Endothelial cell of umbilical vein (primary cell): ENCODE data around the gene TSPAN9. TPM values are rescaled to one million over a fixed set of nuclear protein-coding genes. Genes with fewer than 3 reads are reported as not detected.

Experiments used
- BruUV-seq: library from RNA; stranded (reverse); fragments of 400-500 nt; replicated peaks from 2 replicates; lab custom pipeline; 2021; lab: Mats Ljungman, UMichigan
- CTCF ChIA-PET: fragments of 300-600, 350-600 bp; sonication (Branson Sonifier 250); formaldehyde crosslinking; loops from one replicate; lab custom pipeline; 2021; ENCODE audit warnings: antibody characterized with exemption, inconsistent platforms; lab: Charles Lee
- POLR2A ChIA-PET: fragments of 300-600, 350-600 bp; sonication (Branson Sonifier 250); formaldehyde crosslinking; loops from one replicate; lab custom pipeline; 2021; ENCODE audit warnings: antibody characterized with exemption, inconsistent platforms; lab: Charles Lee
- DNase-seq: peaks from one replicate; pipeline ENCODE4 v3.0.0-alpha.2; 2011; ENCODE audit warnings: low read depth, low spot score
- FAIRE-seq: peaks from 2 replicates; lab custom pipeline; 2011; peaks lifted over from hg19 to GRCh38; lab: Jason Lieb, UNC
- H2AFZ ChIP-seq: 2 replicates; pipeline ENCODE4 v1.6.0; 2012; ENCODE audit warnings: low read depth, low read length, control low read depth, inconsistent platforms
- H3K27ac ChIP-seq: 2 replicates; pipeline ENCODE4 v1.5.1; 2011; ENCODE audit warnings: low read depth, mild to moderate bottlenecking, control low read depth, low read length, moderate library complexity; ENCODE audit not compliant: insufficient read depth
- H3K27me3 ChIP-seq, 2 experiments: 2 replicates each; pipeline versions ENCODE4 v1.6.0 to v1.6.1; 2011; ENCODE audit warnings: low read length in 2 of 2, mixed read lengths in 1 of 2; ENCODE audit not compliant: control insufficient read depth in 2 of 2, insufficient read depth in 2 of 2
- H3K36me3 ChIP-seq, 2 experiments: 2 replicates in 1 of 2; 3 replicates in 1 of 2; pipeline ENCODE4 v1.5.1; 2011; ENCODE audit warnings: low read length in 2 of 2, mild to moderate bottlenecking in 1 of 2, moderate library complexity in 1 of 2; ENCODE audit not compliant: control insufficient read depth in 2 of 2, insufficient read depth in 2 of 2; ENCODE audit errors: extremely low read depth in 1 of 2
- H3K4me1 ChIP-seq: 3 replicates; pipeline ENCODE4 v1.5.1; 2011; ENCODE audit warnings: mild to moderate bottlenecking, low read length; ENCODE audit not compliant: control insufficient read depth, insufficient read depth; ENCODE audit errors: extremely low read depth
- H3K4me2 ChIP-seq: 2 replicates; pipeline ENCODE4 v1.6.1; 2011; ENCODE audit warnings: low read length, control low read depth, mixed read lengths; ENCODE audit not compliant: insufficient read depth
- H3K4me3 ChIP-seq, 3 experiments: fragments of 200-600 bp in 1 of 3; sonication (generic), shearing (Covaris generic) in 1 of 3; replicated peaks in 1 of 3; 2 replicates each; pipeline ENCODE4 v1.5.1; 2011 to 2016; ENCODE audit warnings: control low read depth in 3 of 3, low read length in 3 of 3, mild to moderate bottlenecking in 2 of 3, inconsistent platforms in 1 of 3, low read depth in 1 of 3, moderate library complexity in 1 of 3; ENCODE audit not compliant: insufficient read depth in 1 of 3
- H3K79me2 ChIP-seq: 2 replicates; pipeline ENCODE4 v1.6.0; 2012; ENCODE audit warnings: low read length, inconsistent platforms; ENCODE audit not compliant: control insufficient read depth, insufficient read depth
- H3K9ac ChIP-seq: replicated peaks from 2 replicates; pipeline ENCODE3; 2011; ENCODE audit warnings: low read length, control low read depth; ENCODE audit not compliant: insufficient read depth; ENCODE audit errors: extremely low read depth
- H3K9me1 ChIP-seq: replicated peaks from 3 replicates; pipeline ENCODE4 v1.6.0; 2011; ENCODE audit warnings: mild to moderate bottlenecking, low read length; ENCODE audit not compliant: control insufficient read depth, insufficient read depth; ENCODE audit errors: extremely low read depth
- H3K9me3 ChIP-seq: replicated peaks from 2 replicates; pipeline ENCODE4 v1.5.1; 2012; ENCODE audit warnings: low read length, inconsistent platforms; ENCODE audit not compliant: control insufficient read depth, insufficient read depth
- H4K20me1 ChIP-seq: replicated peaks from 2 replicates; pipeline ENCODE3; 2011; ENCODE audit warnings: mild to moderate bottlenecking, low read length; ENCODE audit not compliant: control insufficient read depth, insufficient read depth; ENCODE audit errors: extremely low read depth
- CTCF ChIP-seq, 2 donors: IDR thresholded peaks; 1 replicate in 1 of 2; 2 replicates in 1 of 2; pipeline ENCODE4 v1.5.1; 2011; ENCODE audit warnings: low read length in 2 of 2, mild to moderate bottlenecking in 2 of 2, moderate library complexity in 2 of 2, control low read depth in 1 of 2, inconsistent platforms in 1 of 2, low read depth in 1 of 2; ENCODE audit not compliant: insufficient read depth in 1 of 2; ENCODE audit errors: extremely low read depth in 1 of 2
- EZH2 ChIP-seq: IDR thresholded peaks from 2 replicates; pipeline ENCODE4 v1.6.1; 2012; ENCODE audit warnings: borderline replicate concordance, low read depth, mild to moderate bottlenecking, moderate library complexity, low read length, inconsistent platforms; ENCODE audit not compliant: severe bottlenecking
- FOS ChIP-seq: IDR thresholded peaks from 2 replicates; pipeline ENCODE4 v1.6.1; 2011; ENCODE audit warnings: mild to moderate bottlenecking, low read length, moderate library complexity, borderline replicate concordance; ENCODE audit not compliant: insufficient read depth
- GATA2 ChIP-seq: IDR thresholded peaks from 2 replicates; pipeline ENCODE4 v1.7.0; 2011; ENCODE audit warnings: low read depth, mild to moderate bottlenecking, moderate library complexity, mixed read lengths, low read length; ENCODE audit not compliant: insufficient read length, insufficient read depth
- JUN ChIP-seq: IDR thresholded peaks from 2 replicates; pipeline ENCODE4 v1.6.1; 2011; ENCODE audit warnings: borderline replicate concordance, low read depth; ENCODE audit not compliant: insufficient read length, insufficient read depth
- MAX ChIP-seq: IDR thresholded peaks from 2 replicates; pipeline ENCODE4 v1.6.1; 2011; ENCODE audit not compliant: insufficient read depth, insufficient read length
- MYC ChIP-seq: IDR thresholded peaks from one replicate; pipeline ENCODE4 v1.6.1; 2011; ENCODE audit warnings: mild to moderate bottlenecking, low read depth, low read length
- POLR2A ChIP-seq: IDR thresholded peaks from 2 replicates; pipeline ENCODE4 v1.6.1; 2012; ENCODE audit warnings: low read depth, mild to moderate bottlenecking, control low read depth, low read length
- POLR2AphosphoS5 ChIP-seq: IDR thresholded peaks from 2 replicates; pipeline ENCODE4 v1.6.1; 2012; ENCODE audit warnings: low read depth, mild to moderate bottlenecking, control low read depth, low read length, moderate library complexity; ENCODE audit not compliant: insufficient read depth
- dilution Hi-C: fragments of 300-500 bp; cut with MboI; formaldehyde crosslinking; loops from one replicate; pipeline ENCODE4 v1.15.0; 2019; ENCODE audit warnings: low sequenced_read_pairs; ENCODE audit not compliant: extremely low pct_ligation_motif_present
- intact Hi-C: fragments of 100-400 bp; cut with micrococcal nuclease; formaldehyde crosslinking; loops from one replicate; pipeline ENCODE4 v1.10.0; 2022
- polyA plus RNA-seq, 4 experiments: library from polyadenylated mRNA; depleted of rRNA in 3 of 4; stranded (reverse) in 3 of 4; unstranded in 1 of 4; fragments of >200 nt; gene quantifications; 2 replicates each; pipeline versions ENCODE4 v1.2.1 to v1.2.3, GENCODE V29; 2011 to 2012; ENCODE audit warnings: missing spikeins in 1 of 4
- total RNA-seq: library from RNA; stranded (reverse); gene quantifications from 2 replicates; pipeline ENCODE4 v1.2.3, GENCODE V29; 2021

The TSPAN9 gene
- total and polyA plus RNA-seq, 2 donors (not counting 3 experiments of a cell fraction or from before 2014, with no cell fraction given): 43.3 to 66.8 TPM

DNA sequence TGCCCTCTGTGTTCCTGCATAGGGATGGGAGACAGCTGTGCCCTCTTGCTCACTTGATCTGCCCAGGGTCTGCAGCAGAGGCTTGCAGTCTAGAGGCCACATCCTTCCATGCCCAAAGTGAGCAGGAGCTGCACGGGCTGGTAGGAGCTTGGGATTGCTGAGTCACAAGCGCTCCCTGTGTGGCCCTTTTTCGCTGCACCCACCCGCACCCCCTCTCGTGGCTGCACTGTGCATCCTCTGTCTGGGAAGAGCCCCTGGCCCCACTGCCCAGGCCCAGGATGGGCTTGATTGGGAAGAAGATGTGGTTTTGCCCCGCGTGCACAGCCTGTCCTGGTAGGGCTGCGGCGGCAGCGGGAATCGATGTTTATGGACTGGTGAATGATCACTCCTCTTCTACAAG is 192.4 kb downstream of the TSPAN9 start:
- Histone ChIP-seq H3K9me1 (no peaks in the 10 kb centered on the region), H3K4me2 (no peak overlapping the region), H3K4me1 (no peaks in the 10 kb centered on the region), H3K9me3 (no peaks in the 10 kb centered on the region), H3K79me2 (no peaks in the 10 kb centered on the region), H2AFZ (no peak overlapping the region), H3K9ac (no peak overlapping the region), H3K36me3 (no peaks in the 10 kb centered on the region), H3K27ac (no peak overlapping the region), H3K27me3 (no peaks in the 10 kb centered on the region), H4K20me1 (no peaks in the 10 kb centered on the region), H3K4me3 (no peak overlapping the region)
- no TSS peak for BruUV-seq
- intact Hi-C loops: no loop called here
- FAIRE-seq: no peak
- ChIA-PET POLR2A (no interaction called here), CTCF (no interaction called here)
- TF ChIP-seq MAX (no peak), JUN (no peak)
- dilution Hi-C loops: no loop called here
- DNase-seq: no peak

- Histone ChIP-seq H3K79me2 (no peaks in the 10 kb centered on the region), H3K27ac (no peak overlapping the region), H3K36me3 (no peaks in the 10 kb centered on the region), H3K4me2 (no peak overlapping the region), H3K9me3 (no peaks in the 10 kb centered on the region), H3K4me3 (no peak overlapping the region), H2AFZ (no peak overlapping the region), H3K27me3 (no peaks in the 10 kb centered on the region), H3K4me1 (no peaks in the 10 kb centered on the region), H3K9ac (no peak overlapping the region), H3K9me1 (no peaks in the 10 kb centered on the region), H4K20me1 (no peaks in the 10 kb centered on the region)
- dilution Hi-C loops: loop anchor here (10.0 kb wide), 1 partner anchor 196 kb away; the partner anchor contains the start of gene TSPAN9
- CTCF ChIA-PET: interaction anchor here (0.8 to 7.7 kb wide), 2 partner anchors 132 to 198 kb away, joined by 3 to 312 read pairs; no protein-coding TSS in a partner anchor
- intact Hi-C loops: no loop called here
- FAIRE-seq (no peak), DNase-seq (no peak)
- POLR2A ChIA-PET: no interaction called here
- BruUV-seq: no TSS peak
- TF ChIP-seq MYC (no peak), POLR2AphosphoS5 (no peak), GATA2 (no peak), FOS (no peak), POLR2A (no peak), EZH2 (no peak), CTCF (IDR thresholded peaks at IDR 0.05; ENCODE audit: extremely low read depth in 1 of 2, insufficient read depth in 1 of 2, low read depth in 1 of 2, low read length in 2 of 2) (no peak), MAX (no peak), JUN (no peak)
These were observed 194.0 kb downstream of the TSPAN9 start for GRCh38 chr12:3271146-3271545.
